NCI-H510A treated with DMSO at 0.1 percent for 48 hours (cell line): ENCODE measurements around the gene MYOM3.
A peak's percentile ranks its signal among the peaks of the same experiment; 100 is the strongest.
"Not testable (repeated sequence)": the region's sequence is repeated elsewhere in the genome, so short reads cannot be mapped to it uniquely, and the experiment has no call there.

Experiments used
- DNase-seq: peaks from one replicate; lab custom pipeline; 2025; lab: John Stamatoyannopoulos, UW

MYOM3 gene

GRCh38 chr1:24030976-24031516 lies 80.9 kb downstream of the MYOM3 start:
- not testable (repeated sequence) for DNase-seq

GRCh38 chr1:24027838-24028468 lies 84.0 kb downstream of the MYOM3 start:
- peak; percentile 32 for DNase-seq

- no peak for DNase-seq
Measured at GRCh38 chr1:24022581-24023361, 89.2 kb downstream of the MYOM3 start.

GRCh38 chr1:24021403-24022266 lies 90.3 kb downstream of the MYOM3 start:
- DNase-seq: no peak

- DNase-seq: no peak
Measured at GRCh38 chr1:24020470-24020869, 91.5 kb downstream of the MYOM3 start.

GRCh38 chr1:24020025-24020424 lies 91.9 kb downstream of the MYOM3 start:
- DNase-seq: no peak

GRCh38 chr1:24018611-24019580 lies 93.0 kb downstream of the MYOM3 start:
- no peak for DNase-seq

GRCh38 chr1:24015221-24016210 lies 96.4 kb downstream of the MYOM3 start:
- DNase-seq: no peak

GRCh38 chr1:24012878-24013277 lies 99.1 kb downstream of the MYOM3 start:
- DNase-seq: not testable (repeated sequence)

- no peak for DNase-seq
Measured at GRCh38 chr1:24010650-24011049, 101.3 kb downstream of the MYOM3 start.

GRCh38 chr1:24009406-24009805 lies 102.5 kb downstream of the MYOM3 start:
- no peak for DNase-seq

GRCh38 chr1:24008574-24009184 lies 103.3 kb downstream of the MYOM3 start:
- DNase-seq: not testable (repeated sequence)

- no peak for DNase-seq
Measured at GRCh38 chr1:24007079-24007478, 104.9 kb downstream of the MYOM3 start.
